Measurements from ENCODE around the gene IFNL3.

GRCh38 chr19:39237200-39238184 is 7.3 kb downstream of the IFNL3 start:
- TF ChIP-seq CTCF (conservative IDR thresholded peaks at IDR 0.05; ENCODE audit: low read length): no peak
- no peak for TF ChIP-seq EZH2phosphoT487 (IDR thresholded peaks at IDR 0.05; ENCODE audit: borderline replicate concordance)
